ENCODE results near the gene DGLUCY. TPM values are rescaled to one million over a fixed set of nuclear protein-coding genes. Genes with fewer than 3 reads are reported as not detected.

The DGLUCY gene
- total RNA-seq, 1 experiment from 2014 or later = 54.8 TPM

- H3K4me1 ChIP-seq = peaks cover 10% of the 10 kb centered on the region
- Mint-ChIP-seq H3K4me1 (ENCODE audit: low read depth, unreplicated experiment) (no peaks in the 10 kb centered on the region), H3K9me3 (ENCODE audit: unreplicated experiment) (no peaks in the 10 kb centered on the region), H3K4me3 (ENCODE audit: unreplicated experiment) (peak overlapping the region; percentile 67), H3K36me3 (ENCODE audit: insufficient read depth, unreplicated experiment) (no peaks in the 10 kb centered on the region), H3K27me3 (ENCODE audit: insufficient read depth, unreplicated experiment) (no peaks in the 10 kb centered on the region), H3K27ac (ENCODE audit: unreplicated experiment) (no peak overlapping the region)
- H3K36me3 ChIP-seq (ENCODE audit: control insufficient read depth, insufficient read depth, low read length) = no peaks in the 10 kb centered on the region
- no peaks in the 10 kb centered on the region for H3K27me3 ChIP-seq (replicated peaks; ENCODE audit: control insufficient read depth, insufficient read depth, low read length)
- TF ChIP-seq CTCF (IDR thresholded peaks at IDR 0.05; ENCODE audit: insufficient read depth in 1 of 2, low read depth in 1 of 2, low read length in 1 of 2, severe bottlenecking in 1 of 2, unreplicated experiment in 1 of 2) = no peak
- no TSS peak for BruUV-seq (replicated peaks)
- POLR2A ChIA-PET = no interaction called here
- CTCF ChIA-PET = no interaction called here
- H3K9me3 ChIP-seq = no peaks in the 10 kb centered on the region
- peak overlapping the region; percentile 51 for H3K4me3 ChIP-seq (ENCODE audit: low read depth, low read length)
- no peak for DNase-seq
- intact Hi-C loops (cut with micrococcal nuclease; ENCODE audit: unreplicated experiment) = no loop called here
Measured at GRCh38 chr14:91253795-91254323, 140.0 kb downstream of the DGLUCY start.

- H3K4me1 ChIP-seq = peaks cover 10% of the 10 kb centered on the region
- Mint-ChIP-seq H3K4me3 (ENCODE audit: unreplicated experiment) (peak overlapping the region; percentile 67), H3K36me3 (ENCODE audit: insufficient read depth, unreplicated experiment) (no peaks in the 10 kb centered on the region), H3K27me3 (ENCODE audit: insufficient read depth, unreplicated experiment) (no peaks in the 10 kb centered on the region), H3K27ac (ENCODE audit: unreplicated experiment) (no peak overlapping the region), H3K4me1 (ENCODE audit: low read depth, unreplicated experiment) (no peaks in the 10 kb centered on the region), H3K9me3 (ENCODE audit: unreplicated experiment) (no peaks in the 10 kb centered on the region)
- BruUV-seq (replicated peaks) = no TSS peak
- POLR2A ChIA-PET = no interaction called here
- H3K27me3 ChIP-seq (replicated peaks; ENCODE audit: control insufficient read depth, insufficient read depth, low read length) = no peaks in the 10 kb centered on the region
- intact Hi-C loops (cut with micrococcal nuclease; ENCODE audit: unreplicated experiment) = no loop called here
- H3K36me3 ChIP-seq (ENCODE audit: control insufficient read depth, insufficient read depth, low read length) = no peaks in the 10 kb centered on the region
- no peak for DNase-seq
- no peak overlapping the region for H3K4me3 ChIP-seq (ENCODE audit: low read depth, low read length)
- CTCF ChIA-PET = no interaction called here
- TF ChIP-seq CTCF (IDR thresholded peaks at IDR 0.05; ENCODE audit: insufficient read depth in 1 of 2, low read depth in 1 of 2, low read length in 1 of 2, severe bottlenecking in 1 of 2, unreplicated experiment in 1 of 2) = no peak
- no peaks in the 10 kb centered on the region for H3K9me3 ChIP-seq
Measured at GRCh38 chr14:91254461-91254860, 140.6 kb downstream of the DGLUCY start.

GRCh38 chr14:91255026-91255695 is 141.3 kb downstream of the DGLUCY start:
- Histone ChIP-seq H3K4me1 (peaks cover 10% of the 10 kb centered on the region), H3K36me3 (ENCODE audit: control insufficient read depth, insufficient read depth, low read length) (no peaks in the 10 kb centered on the region), H3K4me3 (ENCODE audit: low read depth, low read length) (no peak overlapping the region), H3K27me3 (replicated peaks; ENCODE audit: control insufficient read depth, insufficient read depth, low read length) (no peaks in the 10 kb centered on the region), H3K9me3 (no peaks in the 10 kb centered on the region)
- Mint-ChIP-seq H3K27ac (ENCODE audit: unreplicated experiment) (no peak overlapping the region), H3K4me3 (ENCODE audit: unreplicated experiment) (peak overlapping the region; percentile 67), H3K36me3 (ENCODE audit: insufficient read depth, unreplicated experiment) (no peaks in the 10 kb centered on the region), H3K4me1 (ENCODE audit: low read depth, unreplicated experiment) (no peaks in the 10 kb centered on the region), H3K27me3 (ENCODE audit: insufficient read depth, unreplicated experiment) (no peaks in the 10 kb centered on the region), H3K9me3 (ENCODE audit: unreplicated experiment) (no peaks in the 10 kb centered on the region)
- CTCF ChIA-PET = no interaction called here
- no peak for TF ChIP-seq CTCF (IDR thresholded peaks at IDR 0.05; ENCODE audit: insufficient read depth in 1 of 2, low read depth in 1 of 2, low read length in 1 of 2, severe bottlenecking in 1 of 2, unreplicated experiment in 1 of 2)
- BruUV-seq (replicated peaks) = no TSS peak
- intact Hi-C loops (cut with micrococcal nuclease; ENCODE audit: unreplicated experiment) = no loop called here
- no peak for DNase-seq
- POLR2A ChIA-PET = no interaction called here

Measured in Caco-2 (cell line).